ENCODE measurements around the gene PPP1R36. TPM values are rescaled to one million over a fixed set of nuclear protein-coding genes. Genes with fewer than 3 reads are reported as not detected.
"Not testable (repeated sequence)": the region's sequence is repeated elsewhere in the genome, so short reads cannot be mapped to it uniquely, and the experiment has no call there.

The PPP1R36 gene
- total RNA-seq, 4 donors from 2014 or later, result 0.84 to 2.0 (median 1.3) TPM

DNA sequence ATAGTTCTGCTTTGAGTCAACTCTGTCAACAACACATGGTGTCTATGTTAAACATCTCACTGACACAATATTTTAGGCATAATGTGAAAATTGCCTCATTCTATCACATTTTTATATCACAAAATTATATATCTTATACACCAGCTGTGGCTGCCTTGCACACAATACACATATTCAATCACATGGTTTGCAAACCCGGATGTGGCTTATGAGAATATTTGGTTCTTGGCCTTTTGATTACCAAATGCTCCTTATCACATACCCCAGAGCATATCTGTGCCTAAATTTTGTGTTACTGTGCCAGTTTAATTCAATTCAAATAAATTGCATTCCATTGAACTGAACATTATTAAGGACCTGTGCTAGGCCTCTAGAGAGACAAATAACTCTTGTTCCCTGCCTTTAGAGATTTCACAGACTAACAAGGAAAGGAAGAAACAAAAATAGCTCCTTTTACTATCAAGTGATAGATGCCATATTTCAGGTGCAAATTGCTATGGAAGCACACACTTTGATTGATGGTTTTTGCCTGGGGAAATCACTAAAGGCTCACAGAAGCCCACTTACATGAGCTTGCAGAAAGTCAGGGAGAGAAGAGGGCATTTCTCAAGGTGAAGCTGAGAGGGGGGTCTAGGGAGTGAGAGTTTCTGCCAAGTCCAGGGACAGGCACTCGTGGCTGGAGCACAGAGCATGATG is 63.4 kb downstream of the PPP1R36 start:
- WGBS, 2 donors, result 73 to 78% methylated on average over 2 of the region's 2 CpGs
- H3K4me3 ChIP-seq (ENCODE audit: low read depth, poor library complexity, severe bottlenecking), result no peak overlapping the region
- TF ChIP-seq POLR2A (IDR thresholded peaks at IDR 0.05), result no peak
- no peak for TF ChIP-seq CTCF (IDR thresholded peaks at IDR 0.05)
- no peak for DNase-seq (ENCODE audit: low spot score in 2 of 2)
- intact Hi-C loops (cut with DNase I; ENCODE audit: low total_unique reads), result no loop called here

DNA sequence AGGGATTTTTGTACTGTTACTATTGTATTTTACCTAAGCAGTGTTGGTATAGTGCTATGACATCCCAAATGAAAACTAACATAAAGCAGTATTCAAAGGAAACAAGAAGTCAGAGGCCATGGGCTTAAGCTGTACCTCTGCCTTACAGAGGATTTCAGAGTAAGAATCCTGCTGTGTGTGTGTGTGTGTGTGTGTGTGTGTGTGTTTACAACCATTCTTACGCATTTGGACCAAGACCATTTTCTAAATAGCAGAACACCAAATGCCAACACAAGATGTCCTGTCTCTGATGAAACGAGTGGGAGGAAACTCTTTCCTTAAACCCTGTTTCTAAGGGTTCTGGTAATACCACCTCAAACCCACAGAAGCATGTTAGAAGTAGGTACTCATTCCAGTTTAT is 64.4 kb downstream of the PPP1R36 start:
- intact Hi-C loops (cut with DNase I; ENCODE audit: low total_unique reads), result no loop called here

DNA sequence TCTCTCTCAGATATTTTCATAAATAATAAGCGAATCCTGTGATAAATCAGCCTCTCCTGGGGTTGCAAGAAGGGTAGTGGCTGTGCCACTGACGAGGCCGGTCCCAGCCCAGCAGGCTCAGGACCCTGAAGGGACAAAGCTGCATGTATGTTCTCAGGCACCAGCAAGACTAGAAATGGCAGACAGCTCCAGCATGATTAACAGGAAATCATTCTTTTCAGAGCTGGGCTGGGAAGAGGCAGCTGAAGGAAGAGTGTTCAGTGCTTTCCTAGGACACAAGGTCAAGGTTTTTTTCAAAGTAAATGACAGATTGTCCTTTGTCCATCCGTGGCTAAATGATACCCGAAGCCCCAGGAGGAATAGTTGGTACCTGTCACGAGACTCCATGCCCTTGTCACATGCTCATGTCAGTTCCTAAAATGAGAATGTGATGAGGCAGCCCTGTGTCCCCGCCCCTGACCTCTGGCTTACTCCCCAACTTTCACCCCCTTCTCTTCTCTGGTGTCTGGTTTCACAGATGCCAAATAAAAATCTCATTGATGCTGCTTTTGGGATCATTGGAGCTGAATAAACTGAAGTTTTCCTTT is 65.1 kb downstream of the PPP1R36 start:
- WGBS, 2 donors, result 53 to 65% methylated on average over 7 of the region's 7 CpGs
- no peak for DNase-seq (ENCODE audit: low spot score in 2 of 2)

More for the DNA sequence above, 64.4 kb downstream of the PPP1R36 start:
- TF ChIP-seq CTCF (IDR thresholded peaks at IDR 0.05), result no peak
- TF ChIP-seq POLR2A (IDR thresholded peaks at IDR 0.05), result no peak
- 72 to 74% methylated on average over 2 of the region's 2 CpGs for WGBS, 2 donors
- DNase-seq (ENCODE audit: low spot score in 2 of 2), result no peak
- H3K4me3 ChIP-seq (ENCODE audit: low read depth, poor library complexity, severe bottlenecking), result no peak overlapping the region

GRCh38 chr14:64617872-64618408 is 68.2 kb downstream of the PPP1R36 start:
- intact Hi-C loops (cut with DNase I; ENCODE audit: low total_unique reads); H3K4me3 ChIP-seq (ENCODE audit: low read depth, poor library complexity, severe bottlenecking); DNase-seq (ENCODE audit: low spot score in 2 of 2): not testable (repeated sequence)
- 87 to 93% methylated on average over 8 of the region's 8 CpGs for WGBS, 2 donors

More for the DNA sequence above, 65.1 kb downstream of the PPP1R36 start:
- no peak for TF ChIP-seq CTCF (IDR thresholded peaks at IDR 0.05)
- TF ChIP-seq POLR2A (IDR thresholded peaks at IDR 0.05), result no peak
- no peak overlapping the region for H3K4me3 ChIP-seq (ENCODE audit: low read depth, poor library complexity, severe bottlenecking)
- intact Hi-C loops (cut with DNase I; ENCODE audit: low total_unique reads), result no loop called here

GRCh38 chr14:64620910-64621309 is 71.1 kb downstream of the PPP1R36 start:
- intact Hi-C loops (cut with DNase I; ENCODE audit: low total_unique reads), result no loop called here
- no peak for DNase-seq (ENCODE audit: low spot score in 2 of 2)
- no peak overlapping the region for H3K4me3 ChIP-seq (ENCODE audit: low read depth, poor library complexity, severe bottlenecking)
- no peak for TF ChIP-seq CTCF (IDR thresholded peaks at IDR 0.05)
- no peak for TF ChIP-seq POLR2A (IDR thresholded peaks at IDR 0.05)
- 72 to 81% methylated on average over 1 of the region's 1 CpG for WGBS, 2 donors

DNA sequence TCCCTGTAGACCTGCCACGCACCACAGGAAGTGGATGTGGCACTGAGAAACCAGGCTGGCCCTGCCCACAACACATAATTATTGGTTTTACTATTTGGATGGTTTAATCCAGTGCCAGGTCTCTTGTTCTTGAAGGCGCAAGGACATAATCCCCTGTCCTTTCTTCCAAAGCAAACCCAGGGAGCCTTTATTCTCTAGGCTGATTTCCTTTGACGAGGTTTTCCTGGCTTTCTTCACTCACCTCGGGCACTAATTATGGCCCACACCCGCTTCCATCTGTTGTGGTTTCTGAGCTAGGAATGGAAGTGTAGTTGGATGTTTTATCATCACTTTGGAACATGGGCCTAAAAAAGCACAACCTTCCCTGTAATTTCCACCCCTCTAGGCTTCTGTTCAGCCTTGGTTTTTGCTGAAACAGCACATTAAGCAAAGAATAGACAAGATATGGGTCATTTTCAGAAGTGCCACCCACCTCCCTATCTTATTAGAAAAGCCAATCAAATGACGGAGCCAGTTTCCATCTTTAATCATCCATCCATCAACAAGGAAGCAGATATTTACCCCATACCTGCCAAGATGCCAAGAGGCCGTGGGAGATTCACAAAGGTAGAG is 73.9 kb downstream of the PPP1R36 start:
- H3K4me3 ChIP-seq (ENCODE audit: low read depth, poor library complexity, severe bottlenecking), result no peak overlapping the region
- TF ChIP-seq CTCF (IDR thresholded peaks at IDR 0.05) (no peak), POLR2A (IDR thresholded peaks at IDR 0.05) (no peak)
- intact Hi-C loops (cut with DNase I; ENCODE audit: low total_unique reads), result no loop called here
- WGBS, 2 donors, result 58 to 67% methylated on average over 7 of the region's 7 CpGs
- peak in 1 of 2 donors; percentile 32 for DNase-seq (ENCODE audit: low spot score in 2 of 2)

Data from lower leg skin (tissue), 4 donors.